ENCODE results near the gene NXN.

GRCh38 chr17:801660-802059 lies 177.9 kb downstream of the NXN start:
- TF ChIP-seq CTCF (conservative IDR thresholded peaks at IDR 0.05) (no peak), ZFX (IDR thresholded peaks at IDR 0.05) (no peak)

All from C4-2B (cell line).